Measurements from ENCODE around the gene FZR1. TPM values are rescaled to one million over a fixed set of nuclear protein-coding genes. Genes with fewer than 3 reads are reported as not detected.
A peak's percentile ranks its signal among the peaks of the same experiment; 100 is the strongest.

Gene FZR1
- total and polyA plus RNA-seq, 9 of the 15 experiments (the other 6 are each of a cell fraction or from before 2014, with no cell fraction given), result 0.18 to 48.0 (median 22.2) TPM

GRCh38 chr19:3580156-3580934 lies 74.2 kb downstream of the FZR1 start (continued):
- TF ChIP-seq DLX4 (CRISPR knock-in tag; IDR thresholded peaks at IDR 0.05), result no peak
- no peak for TF ChIP-seq CEBPZ (IDR thresholded peaks at IDR 0.05; ENCODE audit: borderline replicate concordance, low read depth, low read length)
- TF ChIP-seq HMG20A (CRISPR knock-in tag; conservative IDR thresholded peaks at IDR 0.05), result no peak
- no peak for TF ChIP-seq MXD1 (CRISPR knock-in tag; IDR thresholded peaks at IDR 0.05; ENCODE audit: borderline replicate concordance, poor library complexity, severe bottlenecking)
- TF ChIP-seq HNRNPH1 (optimal IDR thresholded peaks at IDR 0.05; ENCODE audit: low read depth, low read length), result no peak
- TF ChIP-seq DACH1 (IDR thresholded peaks at IDR 0.05; ENCODE audit: partially characterized antibody), result no peak
- TF ChIP-seq FOSL1 (tag; conservative IDR thresholded peaks at IDR 0.05), result peak; percentile 97
- TF ChIP-seq SIRT6 (IDR thresholded peaks at IDR 0.05; ENCODE audit: low read depth, low read length), result no peak
- TF ChIP-seq ZEB2 (IDR thresholded peaks at IDR 0.05), result no peak
- no peak for TF ChIP-seq ID3 (CRISPR knock-in tag; IDR thresholded peaks at IDR 0.05)
- TF ChIP-seq ID3 (tag; IDR thresholded peaks at IDR 0.05), result no peak
- TF ChIP-seq ZBTB33 (CRISPR knock-in tag; IDR thresholded peaks at IDR 0.05), result no peak; the same call in 1 of the 2 replicates
- TF ChIP-seq ZNF395 (CRISPR knock-in tag; IDR thresholded peaks at IDR 0.05), result peak; percentile 39; the same call in 1 of the 2 replicates
- no peak for TF ChIP-seq ZNF518B (CRISPR knock-in tag; IDR thresholded peaks at IDR 0.05)
